ENCODE data around the gene COA4.
A peak's percentile ranks its signal among the peaks of the same experiment; 100 is the strongest.
"Not testable (repeated sequence)": the region's sequence is repeated elsewhere in the genome, so short reads cannot be mapped to it uniquely, and the experiment has no call there.

COA4 gene

GRCh38 chr11:73876424-73877310, at the start of gene COA4, which contains the start of gene PAAF1:
Gene COA4, minus strand, starts transcription at chr11:73876846. Its CDS starts 3,468 bp downstream, at chr11:73873378.
Gene PAAF1, plus strand, starts transcription at chr11:73876999. Its CDS starts 23 bp downstream, at chr11:73877022.
- DNase-seq (ENCODE audit: low spot score): peak; percentile 99

GRCh38 chr11:73921180-73921579, 44.5 kb upstream of the COA4 start:
- no peak for DNase-seq (ENCODE audit: low spot score)

GRCh38 chr11:73916435-73916834, 39.8 kb upstream of the COA4 start:
- no peak for DNase-seq (ENCODE audit: low spot score)

GRCh38 chr11:73914284-73914683, 37.6 kb upstream of the COA4 start:
- no peak for DNase-seq (ENCODE audit: low spot score)

GRCh38 chr11:73913472-73913871, 36.8 kb upstream of the COA4 start:
- no peak for DNase-seq (ENCODE audit: low spot score)

GRCh38 chr11:73912026-73912425, 35.4 kb upstream of the COA4 start:
- DNase-seq (ENCODE audit: low spot score): no peak

GRCh38 chr11:73907191-73907590, 30.5 kb upstream of the COA4 start:
- DNase-seq (ENCODE audit: low spot score): no peak

GRCh38 chr11:73902303-73902702, 25.7 kb upstream of the COA4 start:
- DNase-seq (ENCODE audit: low spot score): no peak

- no peak for DNase-seq (ENCODE audit: low spot score)
These were observed 18.2 kb upstream of the COA4 start for GRCh38 chr11:73894725-73895335.

- no peak for DNase-seq (ENCODE audit: low spot score)
These were observed 16.4 kb upstream of the COA4 start for GRCh38 chr11:73893041-73893440.

- no peak for DNase-seq (ENCODE audit: low spot score)
These were observed 12.9 kb upstream of the COA4 start for GRCh38 chr11:73889536-73889935.

GRCh38 chr11:73889019-73889418, 12.4 kb upstream of the COA4 start:
- no peak for DNase-seq (ENCODE audit: low spot score)

GRCh38 chr11:73888244-73888643, 11.6 kb upstream of the COA4 start:
- no peak for DNase-seq (ENCODE audit: low spot score)

GRCh38 chr11:73883856-73884255, 7.2 kb upstream of the COA4 start:
- DNase-seq (ENCODE audit: low spot score): no peak

GRCh38 chr11:73880449-73880848, 3.8 kb upstream of the COA4 start:
- DNase-seq (ENCODE audit: low spot score): not testable (repeated sequence)

GRCh38 chr11:73878771-73879170, 2.1 kb upstream of the COA4 start:
- DNase-seq (ENCODE audit: low spot score): no peak

GRCh38 chr11:73875840-73876239, 806 bp downstream of the COA4 start:
- DNase-seq (ENCODE audit: low spot score): peak; percentile 20

GRCh38 chr11:73875380-73875779, 1.3 kb downstream of the COA4 start:
- no peak for DNase-seq (ENCODE audit: low spot score)

- no peak for DNase-seq (ENCODE audit: low spot score)
These were observed 3.8 kb downstream of the COA4 start for GRCh38 chr11:73872749-73873357.

- no peak for DNase-seq (ENCODE audit: low spot score)
These were observed 6.4 kb downstream of the COA4 start for GRCh38 chr11:73870261-73870660.

GRCh38 chr11:73869332-73869949, 7.2 kb downstream of the COA4 start:
- DNase-seq (ENCODE audit: low spot score): no peak

GRCh38 chr11:73866586-73866996, 10.1 kb downstream of the COA4 start:
- DNase-seq (ENCODE audit: low spot score): no peak

All from NAMALWA (cell line).